Uterus (tissue), 2 donors: ENCODE results near the gene HBD.

Experiments
- POLR2A ChIP-seq, 2 donors: fragments of 450-650 bp; IDR thresholded peaks; one replicate each; pipeline ENCODE4 v1.6.1; 2016; ENCODE audit warnings: antibody characterized with exemption in 2 of 2, mild to moderate bottlenecking in 1 of 2, moderate library complexity in 1 of 2
- TF ChIP-seq, protein P1 (sequence below), 4 experiments: fragments of 200-600 bp in 2 of 4; fragments of 450-650 bp in 2 of 4; sonication (generic) in 2 of 4; IDR thresholded peaks; one replicate each; pipeline ENCODE4 v1.5.1; 2016 to 2019; ENCODE audit warnings: antibody characterized with exemption in 4 of 4, mild to moderate bottlenecking in 2 of 4, moderate library complexity in 1 of 4

DNA sequence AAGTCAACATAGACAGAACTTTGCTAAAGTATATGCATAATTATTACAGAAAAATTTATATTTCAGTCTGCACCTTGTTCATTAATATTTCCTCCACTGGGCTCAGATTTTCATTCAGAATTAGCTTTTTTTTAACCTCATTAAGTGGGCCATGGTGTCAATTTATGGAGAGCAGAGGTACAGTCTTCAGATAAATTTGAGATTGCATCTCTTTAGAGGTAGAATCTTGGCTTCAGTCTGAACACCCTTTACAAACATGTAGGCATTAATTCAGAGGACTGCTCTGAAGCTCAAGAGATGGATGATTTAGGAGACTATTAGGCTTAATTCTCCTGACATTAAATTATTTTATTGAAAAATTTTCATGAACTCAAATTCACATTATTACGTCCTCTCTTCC is 4.0 kb downstream of the HBD start:
- TF ChIP-seq, protein P1, sequence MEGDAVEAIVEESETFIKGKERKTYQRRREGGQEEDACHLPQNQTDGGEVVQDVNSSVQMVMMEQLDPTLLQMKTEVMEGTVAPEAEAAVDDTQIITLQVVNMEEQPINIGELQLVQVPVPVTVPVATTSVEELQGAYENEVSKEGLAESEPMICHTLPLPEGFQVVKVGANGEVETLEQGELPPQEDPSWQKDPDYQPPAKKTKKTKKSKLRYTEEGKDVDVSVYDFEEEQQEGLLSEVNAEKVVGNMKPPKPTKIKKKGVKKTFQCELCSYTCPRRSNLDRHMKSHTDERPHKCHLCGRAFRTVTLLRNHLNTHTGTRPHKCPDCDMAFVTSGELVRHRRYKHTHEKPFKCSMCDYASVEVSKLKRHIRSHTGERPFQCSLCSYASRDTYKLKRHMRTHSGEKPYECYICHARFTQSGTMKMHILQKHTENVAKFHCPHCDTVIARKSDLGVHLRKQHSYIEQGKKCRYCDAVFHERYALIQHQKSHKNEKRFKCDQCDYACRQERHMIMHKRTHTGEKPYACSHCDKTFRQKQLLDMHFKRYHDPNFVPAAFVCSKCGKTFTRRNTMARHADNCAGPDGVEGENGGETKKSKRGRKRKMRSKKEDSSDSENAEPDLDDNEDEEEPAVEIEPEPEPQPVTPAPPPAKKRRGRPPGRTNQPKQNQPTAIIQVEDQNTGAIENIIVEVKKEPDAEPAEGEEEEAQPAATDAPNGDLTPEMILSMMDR (IDR thresholded peaks at IDR 0.05): no peak
- TF ChIP-seq POLR2A (IDR thresholded peaks at IDR 0.05): no peak
